GM08714 (cell line): ENCODE results near the gene PLOD1.
"Not testable (repeated sequence)": the region's sequence is repeated elsewhere in the genome, so short reads cannot be mapped to it uniquely, and the experiment has no call there.

Experiments used
- H3K4me3 ChIP-seq: fragments of 200-500 bp; sonication (Bioruptor generic); 2 replicates; pipeline ENCODE4 v1.5.1; 2014; ENCODE audit warnings: mild to moderate bottlenecking, low read length, inconsistent platforms
- ZNF274 ChIP-seq: IDR thresholded peaks from 2 replicates; pipeline ENCODE4 v1.6.1; 2012; ENCODE audit warnings: mild to moderate bottlenecking, low read depth, low read length

The PLOD1 gene

DNA sequence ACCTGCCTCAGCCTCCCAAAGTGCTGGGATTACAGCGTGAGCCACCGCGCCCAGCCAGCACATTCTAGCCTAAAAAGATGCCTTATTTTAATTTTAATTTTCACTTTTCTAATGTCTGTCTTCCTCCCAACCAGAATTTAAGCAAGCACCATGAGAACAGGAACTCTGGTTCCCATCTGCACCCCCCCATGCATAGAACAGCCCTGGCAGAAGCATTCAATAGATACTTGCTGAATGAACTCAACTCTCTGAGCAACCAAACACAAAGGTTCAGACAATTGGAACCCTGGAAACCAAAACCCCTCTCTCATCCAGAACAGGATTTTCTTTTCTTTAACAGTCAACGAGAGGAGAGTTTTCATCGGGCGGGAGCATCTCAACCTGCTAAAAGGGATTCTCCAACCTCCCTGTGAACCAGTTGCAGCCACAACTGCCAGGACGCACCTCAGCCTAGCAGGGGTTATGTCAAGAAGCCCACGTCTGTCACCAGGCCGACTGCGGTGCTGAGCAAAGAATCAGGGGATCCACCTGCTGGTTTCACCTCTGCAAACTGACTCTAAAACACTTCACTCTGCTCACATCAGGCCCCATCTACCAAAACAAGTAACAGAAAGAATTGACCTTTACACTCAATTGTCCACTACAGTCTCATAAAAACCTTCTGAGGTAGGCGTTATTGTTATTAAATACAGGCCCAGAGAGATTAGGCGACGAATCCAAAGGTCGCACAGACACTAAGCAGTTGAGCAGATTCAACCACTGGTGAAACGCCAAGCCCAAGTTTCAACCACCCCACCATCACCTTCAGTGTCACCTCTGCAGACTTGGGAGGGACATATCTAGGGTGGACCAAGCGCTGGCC is 10.0 kb upstream of the PLOD1 start:
- peak overlapping the region; percentile 66 for H3K4me3 ChIP-seq
- no peak for TF ChIP-seq ZNF274

DNA sequence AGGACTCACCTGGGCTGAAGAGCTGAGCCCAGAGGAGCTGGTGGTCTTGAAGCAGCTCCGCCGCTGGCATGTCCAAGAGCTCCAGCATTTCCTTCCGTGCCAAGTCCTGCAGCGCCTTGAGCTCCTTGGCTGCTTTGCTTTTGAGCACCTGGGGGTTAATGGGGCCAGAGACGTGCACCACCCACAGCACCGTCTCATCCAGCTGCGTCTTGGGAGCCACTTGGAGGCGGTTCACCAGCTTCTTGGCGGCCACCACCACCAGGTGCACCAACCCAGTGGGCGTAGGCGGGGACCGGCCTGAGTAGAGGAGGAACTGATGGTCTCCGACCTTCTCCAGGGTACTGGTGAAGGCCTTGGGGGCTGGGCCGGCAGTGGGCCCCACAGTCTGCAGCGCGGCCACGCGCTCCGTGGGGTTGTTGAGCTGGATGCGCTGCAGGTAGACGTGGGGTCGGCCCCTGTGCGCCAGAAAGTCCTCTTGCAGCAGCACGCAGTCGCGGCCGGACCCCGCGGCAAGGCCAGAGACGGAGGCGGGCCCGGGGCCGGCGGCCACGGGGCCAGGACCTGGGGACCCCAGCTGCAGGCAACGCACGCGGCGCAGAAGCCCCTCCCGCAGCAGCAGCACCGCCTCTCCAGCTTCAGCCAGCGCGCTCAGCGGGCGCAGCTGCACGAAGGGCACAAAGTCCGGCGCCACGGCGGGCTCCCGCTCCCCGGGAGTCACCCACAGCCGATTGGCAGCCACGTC is 9.2 kb upstream of the PLOD1 start:
- H3K4me3 ChIP-seq, result peak overlapping the region; percentile 66

DNA sequence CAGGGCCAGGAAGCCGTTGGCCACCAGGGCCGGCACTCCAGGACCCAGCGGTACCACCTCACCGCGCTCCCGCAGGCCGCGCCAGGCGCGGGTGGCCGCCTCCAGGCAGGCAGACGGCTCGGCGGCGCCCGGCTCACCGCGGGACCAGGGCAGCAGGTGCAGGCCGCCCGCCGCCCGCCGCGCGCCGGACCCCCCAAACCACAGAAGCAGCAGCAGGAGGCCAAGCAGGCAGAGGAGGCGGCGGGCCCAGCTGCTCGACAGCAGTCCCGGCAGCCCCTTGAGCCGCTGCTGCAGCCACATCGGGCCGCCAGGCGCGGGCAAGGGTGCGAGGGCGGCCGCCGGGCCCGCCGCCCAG is 8.6 kb upstream of the PLOD1 start:
- TF ChIP-seq ZNF274, result no peak
- peak overlapping the region; percentile 66 for H3K4me3 ChIP-seq

DNA sequence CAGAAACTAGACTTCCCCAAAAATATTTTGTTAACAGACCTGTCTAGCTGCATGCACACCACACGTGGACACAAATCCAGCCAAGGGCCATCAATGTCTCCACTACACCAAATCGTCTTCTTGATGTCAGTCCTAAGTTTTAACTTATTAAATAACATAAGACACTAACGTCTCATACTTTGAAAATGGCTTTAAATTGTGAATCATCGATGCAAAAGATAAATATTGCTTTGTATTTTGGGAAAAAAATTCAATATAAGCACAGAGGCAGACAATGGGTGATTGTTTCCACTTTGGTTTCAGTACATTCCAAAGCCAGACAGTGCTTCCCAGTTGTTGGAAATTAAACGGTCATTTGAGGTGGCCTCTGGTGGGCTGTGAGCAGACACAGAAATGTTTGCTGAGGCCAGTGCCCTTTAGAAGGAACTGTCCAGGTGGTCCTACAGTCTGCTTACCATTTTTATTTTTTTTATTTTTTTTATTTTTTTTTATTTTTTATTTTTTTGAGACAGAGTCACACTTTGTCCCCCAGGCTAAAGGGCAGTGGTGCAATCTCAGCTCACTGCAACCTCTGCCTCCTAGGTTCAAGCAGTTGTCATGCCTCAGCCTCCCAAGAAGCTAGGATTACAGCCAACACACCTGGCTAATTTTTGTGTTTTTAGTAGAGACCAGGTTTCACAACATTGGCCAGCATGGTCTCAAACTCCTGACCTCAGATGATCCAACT is 6.5 kb upstream of the PLOD1 start:
- H3K4me3 ChIP-seq, result no peak overlapping the region
- TF ChIP-seq ZNF274, result no peak

DNA sequence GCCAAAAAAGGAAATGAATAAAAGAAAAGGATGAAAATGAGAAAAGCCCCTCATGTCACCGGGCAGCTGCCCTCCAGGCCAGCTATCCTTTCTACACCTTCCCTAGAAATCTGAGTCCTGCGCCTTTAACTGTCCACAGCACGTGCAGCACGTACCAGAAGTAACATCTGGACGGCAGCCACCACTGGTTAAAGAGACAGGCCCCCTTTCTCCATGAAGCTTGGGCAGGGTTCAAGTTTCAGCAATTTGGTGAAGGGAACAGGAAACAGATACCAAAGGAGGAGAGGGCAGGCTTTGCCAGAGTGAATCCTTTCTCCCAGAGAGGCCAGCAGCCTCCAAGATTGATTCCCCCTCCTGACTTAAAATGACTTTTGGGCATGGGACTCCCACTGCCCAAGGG is 4.7 kb upstream of the PLOD1 start:
- no peak overlapping the region for H3K4me3 ChIP-seq
- TF ChIP-seq ZNF274, result no peak

DNA sequence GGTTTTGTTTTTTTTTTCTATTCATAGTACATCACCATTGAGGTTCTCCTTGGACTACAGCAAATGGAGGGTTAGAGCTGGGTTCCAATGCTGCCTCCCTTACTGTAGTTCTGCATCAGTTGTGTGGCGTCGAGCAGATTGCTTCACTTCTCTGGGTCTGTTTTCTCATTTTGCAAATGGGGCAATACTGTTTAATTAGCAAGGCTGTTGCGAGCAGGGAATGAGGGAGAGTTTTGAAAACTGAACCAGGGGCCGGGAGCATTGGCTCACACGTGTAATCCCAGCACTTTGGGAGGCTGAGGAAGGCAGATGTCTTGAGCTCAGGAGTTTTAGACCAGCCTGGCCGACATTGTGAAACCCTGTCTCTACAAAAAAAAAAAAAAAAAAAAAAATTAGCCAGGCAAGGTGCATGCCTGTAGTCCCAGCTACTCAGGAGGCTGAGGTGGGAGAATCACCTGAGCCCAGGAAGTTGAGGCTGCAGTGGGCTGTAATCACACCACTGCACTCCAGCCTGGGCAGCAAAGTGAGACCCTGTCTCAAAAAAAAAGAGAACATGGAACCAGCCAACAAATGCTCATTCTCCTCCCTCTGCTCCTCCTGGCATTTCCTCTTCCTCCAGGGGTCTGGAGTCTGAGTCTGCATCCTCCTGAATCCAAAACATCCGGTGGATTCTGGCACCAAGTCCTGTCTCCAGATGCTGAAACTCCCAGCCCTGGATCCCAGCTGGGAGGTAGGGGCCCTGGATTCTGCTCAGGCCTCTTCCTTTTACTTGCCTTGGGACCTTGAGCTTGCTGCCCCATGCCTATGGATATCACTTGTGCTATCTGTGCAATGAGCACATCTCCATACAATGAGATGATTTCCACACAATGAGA is 3.7 kb upstream of the PLOD1 start:
- no peak overlapping the region for H3K4me3 ChIP-seq
- no peak for TF ChIP-seq ZNF274

DNA sequence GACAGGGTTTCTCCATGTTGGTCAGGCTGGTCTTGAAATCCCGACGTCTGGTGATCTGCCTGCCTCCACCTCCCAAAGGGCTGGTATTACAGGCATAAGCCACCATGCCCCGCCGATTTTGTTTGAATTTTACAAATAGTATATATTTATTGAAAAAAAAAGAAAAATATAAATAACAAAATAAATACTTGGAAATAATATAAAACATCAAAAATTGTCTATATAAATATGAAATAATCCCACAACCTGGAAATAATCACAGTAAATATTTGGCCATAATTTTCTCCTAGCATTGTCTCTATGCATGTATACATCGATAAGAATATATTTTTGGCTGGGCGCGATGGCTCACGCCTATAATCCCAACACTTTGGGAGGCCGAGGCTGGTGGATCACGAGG is 2.7 kb upstream of the PLOD1 start:
- no peak for TF ChIP-seq ZNF274
- no peak overlapping the region for H3K4me3 ChIP-seq

DNA sequence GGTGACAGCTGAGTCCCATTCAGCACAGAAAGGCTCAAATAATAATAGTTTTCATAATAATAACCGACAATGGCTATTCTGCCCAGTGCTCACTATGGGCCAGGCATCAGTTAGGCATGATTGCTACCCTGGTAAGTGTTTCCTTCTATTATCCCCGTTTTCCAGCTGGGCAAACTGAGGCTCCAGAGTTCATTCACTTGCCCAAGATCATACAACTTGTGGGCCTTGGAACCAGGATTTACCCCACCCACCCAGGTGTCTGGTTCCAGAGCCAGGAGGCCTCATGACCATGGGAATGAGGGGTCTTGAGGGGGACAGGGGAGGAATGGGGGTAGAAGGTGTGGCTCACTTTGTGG is 518 bp downstream of the PLOD1 start:
- H3K4me3 ChIP-seq, result peak overlapping the region; percentile 77
- no peak for TF ChIP-seq ZNF274

DNA sequence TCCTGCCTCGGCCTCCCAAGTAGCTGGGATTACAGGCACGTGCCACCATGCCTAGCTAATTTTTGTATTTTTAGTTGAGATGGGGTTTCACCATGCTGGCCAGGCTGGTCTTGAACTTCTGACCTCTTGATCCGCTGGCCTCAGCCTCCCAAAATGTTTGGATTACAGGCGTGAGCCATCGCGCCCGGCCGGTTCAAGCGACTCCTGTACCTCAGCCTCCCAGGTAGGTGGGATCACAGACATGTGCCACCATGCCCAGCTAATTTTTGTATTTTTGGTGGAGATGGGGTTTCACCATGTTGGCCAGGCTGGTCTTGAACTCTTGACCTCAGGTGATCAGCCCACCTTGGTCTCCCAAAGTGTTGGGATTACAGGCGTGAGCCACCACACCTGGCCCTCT is 1.2 kb downstream of the PLOD1 start:
- not testable (repeated sequence) for H3K4me3 ChIP-seq

DNA sequence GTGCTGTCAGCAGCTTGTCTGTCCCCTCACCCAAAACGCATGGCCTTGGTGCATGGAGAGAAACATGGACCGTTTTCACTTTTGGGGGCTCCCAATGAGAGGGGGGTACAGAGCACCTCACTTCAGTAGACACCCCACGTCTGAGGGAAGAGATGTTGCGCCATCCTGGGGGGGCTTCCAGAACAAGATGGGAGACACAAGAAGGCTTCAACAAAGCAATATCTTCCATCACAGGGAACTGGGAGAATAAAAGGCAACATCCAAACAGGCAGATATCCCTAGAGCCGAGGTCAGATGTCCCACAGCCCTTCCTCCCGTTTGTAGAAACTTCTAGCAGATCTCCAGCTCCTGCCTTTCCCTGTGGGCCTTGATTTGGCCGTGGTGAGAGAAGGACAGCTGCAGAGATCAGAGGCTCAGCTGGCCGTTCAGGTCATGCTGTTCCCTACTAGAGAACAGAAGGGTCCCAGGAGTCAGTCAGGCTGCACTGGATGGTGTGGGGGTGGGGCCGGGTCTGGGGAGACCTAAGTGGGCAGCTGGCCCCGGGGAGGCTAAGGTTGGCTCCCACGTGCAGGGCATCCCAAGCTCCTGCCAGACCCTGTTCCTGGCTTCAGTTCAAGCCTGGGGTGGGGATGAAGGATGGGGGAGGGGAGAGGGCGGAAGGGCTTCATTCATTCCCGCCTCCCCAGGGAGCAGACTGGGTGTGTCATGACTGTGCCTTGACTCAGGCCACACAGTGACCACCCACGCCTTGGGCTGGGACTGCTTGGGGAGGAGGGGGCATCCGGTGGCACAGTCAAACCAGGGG is 4.4 kb downstream of the PLOD1 start:
- H3K4me3 ChIP-seq, result no peak overlapping the region
- no peak for TF ChIP-seq ZNF274

DNA sequence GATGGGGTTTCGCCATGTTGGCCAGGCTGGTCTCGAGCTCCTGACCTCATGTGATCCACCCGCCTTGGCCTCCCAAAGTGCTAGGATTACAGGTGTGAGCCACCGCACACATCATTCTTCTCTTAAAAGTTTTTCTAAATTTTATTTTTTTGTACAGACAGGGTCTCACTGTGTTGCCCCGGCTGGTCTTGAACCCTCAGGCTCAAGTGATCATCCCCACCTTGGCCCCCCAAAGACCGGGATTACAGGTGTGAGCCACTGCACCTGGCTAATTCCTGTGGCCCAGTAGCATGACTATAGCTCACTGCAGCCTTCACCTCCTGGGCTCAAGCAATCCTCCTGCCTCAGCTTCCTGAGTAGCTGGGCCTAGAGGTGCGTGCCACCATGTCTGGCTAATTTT is 5.3 kb downstream of the PLOD1 start:
- H3K4me3 ChIP-seq, result not testable (repeated sequence)

DNA sequence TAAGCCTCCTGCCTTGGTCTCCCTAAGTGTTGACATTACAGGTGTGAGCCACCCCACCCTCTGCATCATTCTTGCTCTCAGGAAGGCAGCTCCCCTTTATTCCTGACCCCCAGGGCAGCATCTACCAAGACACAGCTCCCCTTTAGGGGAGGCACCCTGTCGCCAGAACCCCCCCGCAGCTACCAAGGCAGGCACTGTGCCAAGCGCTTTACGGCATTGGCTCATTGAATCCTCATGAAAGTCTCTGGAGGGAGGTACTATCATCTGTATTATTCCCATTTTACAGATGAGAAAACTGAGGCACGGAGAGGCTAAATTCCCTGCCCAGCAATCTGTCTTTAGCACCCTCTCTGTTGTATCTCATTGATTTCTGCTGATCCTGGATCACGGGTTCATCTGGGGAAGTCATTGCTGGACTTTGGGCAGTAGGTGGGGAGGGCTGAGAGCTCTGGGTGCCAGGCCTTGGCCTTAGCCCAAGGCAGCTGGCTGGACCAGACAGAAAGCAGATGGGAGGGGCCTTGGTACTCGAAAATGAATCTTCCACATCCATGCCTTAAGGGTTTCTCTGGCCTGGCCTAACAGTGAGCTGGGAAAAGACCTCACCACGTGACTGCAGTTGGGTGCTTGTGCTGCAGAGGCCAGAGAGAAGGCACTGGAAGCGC is 5.9 kb downstream of the PLOD1 start:
- no peak overlapping the region for H3K4me3 ChIP-seq
- no peak for TF ChIP-seq ZNF274

DNA sequence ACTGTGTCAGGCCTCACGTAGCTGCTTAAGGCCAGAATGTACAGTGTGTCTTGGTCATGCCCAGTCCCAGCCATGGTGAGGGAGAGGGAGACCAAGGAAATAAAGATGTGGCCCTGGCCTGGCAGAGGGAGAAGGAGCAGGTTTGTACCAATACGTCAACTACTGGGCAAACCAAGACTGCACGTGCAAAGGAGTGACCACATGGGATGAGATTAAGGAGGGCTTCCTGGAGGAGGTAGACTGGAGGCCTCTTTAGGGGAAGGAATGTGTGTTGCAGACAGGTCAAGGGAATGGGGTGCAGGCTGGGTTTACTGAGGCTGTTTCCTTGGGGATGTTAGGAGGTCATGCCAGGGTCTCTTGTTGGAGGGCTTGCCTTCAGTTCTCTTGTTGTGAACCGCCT is 7.8 kb downstream of the PLOD1 start:
- H3K4me3 ChIP-seq, result no peak overlapping the region
- TF ChIP-seq ZNF274, result no peak
